ENCODE results near the gene TMIE.
"Not testable (repeated sequence)": the region's sequence is repeated elsewhere in the genome, so short reads cannot be mapped to it uniquely, and the experiment has no call there.

TMIE gene

GRCh38 chr3:46733026-46733800 is 32.0 kb downstream of the TMIE start:
- no peak overlapping the region for H3K4me3 ChIP-seq (ENCODE audit: control insufficient read depth, low read depth, low read length)
- TF ChIP-seq, protein P1, sequence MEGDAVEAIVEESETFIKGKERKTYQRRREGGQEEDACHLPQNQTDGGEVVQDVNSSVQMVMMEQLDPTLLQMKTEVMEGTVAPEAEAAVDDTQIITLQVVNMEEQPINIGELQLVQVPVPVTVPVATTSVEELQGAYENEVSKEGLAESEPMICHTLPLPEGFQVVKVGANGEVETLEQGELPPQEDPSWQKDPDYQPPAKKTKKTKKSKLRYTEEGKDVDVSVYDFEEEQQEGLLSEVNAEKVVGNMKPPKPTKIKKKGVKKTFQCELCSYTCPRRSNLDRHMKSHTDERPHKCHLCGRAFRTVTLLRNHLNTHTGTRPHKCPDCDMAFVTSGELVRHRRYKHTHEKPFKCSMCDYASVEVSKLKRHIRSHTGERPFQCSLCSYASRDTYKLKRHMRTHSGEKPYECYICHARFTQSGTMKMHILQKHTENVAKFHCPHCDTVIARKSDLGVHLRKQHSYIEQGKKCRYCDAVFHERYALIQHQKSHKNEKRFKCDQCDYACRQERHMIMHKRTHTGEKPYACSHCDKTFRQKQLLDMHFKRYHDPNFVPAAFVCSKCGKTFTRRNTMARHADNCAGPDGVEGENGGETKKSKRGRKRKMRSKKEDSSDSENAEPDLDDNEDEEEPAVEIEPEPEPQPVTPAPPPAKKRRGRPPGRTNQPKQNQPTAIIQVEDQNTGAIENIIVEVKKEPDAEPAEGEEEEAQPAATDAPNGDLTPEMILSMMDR (IDR thresholded peaks at IDR 0.05; ENCODE audit: control insufficient read depth, insufficient read depth, low read depth, low read length, missing control alignments): peak; percentile 40
- no peak for DNase-seq (ENCODE audit: low read depth)

GRCh38 chr3:46734773-46735172 is 33.6 kb downstream of the TMIE start:
- H3K4me3 ChIP-seq (ENCODE audit: control insufficient read depth, low read depth, low read length): no peak overlapping the region
- TF ChIP-seq, protein P1 (IDR thresholded peaks at IDR 0.05; ENCODE audit: control insufficient read depth, insufficient read depth, low read depth, low read length, missing control alignments): no peak
- no peak for DNase-seq (ENCODE audit: low read depth)

- TF ChIP-seq, protein P1 (IDR thresholded peaks at IDR 0.05; ENCODE audit: control insufficient read depth, insufficient read depth, low read depth, low read length, missing control alignments): no peak
- DNase-seq (ENCODE audit: low read depth): no peak
- no peak overlapping the region for H3K4me3 ChIP-seq (ENCODE audit: control insufficient read depth, low read depth, low read length)
These were observed 35.0 kb downstream of the TMIE start for GRCh38 chr3:46736006-46736872.

- H3K4me3 ChIP-seq (ENCODE audit: control insufficient read depth, low read depth, low read length): no peak overlapping the region
- TF ChIP-seq, protein P1 (IDR thresholded peaks at IDR 0.05; ENCODE audit: control insufficient read depth, insufficient read depth, low read depth, low read length, missing control alignments): no peak
- DNase-seq (ENCODE audit: low read depth): no peak
These were observed 36.1 kb downstream of the TMIE start for GRCh38 chr3:46737329-46737731.

- not testable (repeated sequence) for H3K4me3 ChIP-seq (ENCODE audit: control insufficient read depth, low read depth, low read length); DNase-seq (ENCODE audit: low read depth)
These were observed 38.4 kb downstream of the TMIE start for GRCh38 chr3:46739565-46739964.

GRCh38 chr3:46742992-46743585 is 41.9 kb downstream of the TMIE start:
- TF ChIP-seq, protein P1 (IDR thresholded peaks at IDR 0.05; ENCODE audit: control insufficient read depth, insufficient read depth, low read depth, low read length, missing control alignments): no peak
- no peak for DNase-seq (ENCODE audit: low read depth)
- no peak overlapping the region for H3K4me3 ChIP-seq (ENCODE audit: control insufficient read depth, low read depth, low read length)
